GM23248 (cell line): Measurements from ENCODE around the gene EID2B.

ENCODE experiments used
- EZH2 ChIP-seq: fragments of 200-600 bp; sonication (generic); IDR thresholded peaks from 2 replicates; pipeline ENCODE4 v1.6.1; 2018; ENCODE audit warnings: antibody characterized with exemption, mild to moderate bottlenecking; ENCODE audit not compliant: insufficient read depth, poor library complexity, severe bottlenecking
- EZH2phosphoT487 ChIP-seq: fragments of 200-600 bp; sonication (generic); IDR thresholded peaks from 2 replicates; pipeline ENCODE4 v1.6.1; 2018; ENCODE audit warnings: antibody characterized with exemption, moderate library complexity, mild to moderate bottlenecking, low read depth; ENCODE audit not compliant: insufficient read depth

DNA sequence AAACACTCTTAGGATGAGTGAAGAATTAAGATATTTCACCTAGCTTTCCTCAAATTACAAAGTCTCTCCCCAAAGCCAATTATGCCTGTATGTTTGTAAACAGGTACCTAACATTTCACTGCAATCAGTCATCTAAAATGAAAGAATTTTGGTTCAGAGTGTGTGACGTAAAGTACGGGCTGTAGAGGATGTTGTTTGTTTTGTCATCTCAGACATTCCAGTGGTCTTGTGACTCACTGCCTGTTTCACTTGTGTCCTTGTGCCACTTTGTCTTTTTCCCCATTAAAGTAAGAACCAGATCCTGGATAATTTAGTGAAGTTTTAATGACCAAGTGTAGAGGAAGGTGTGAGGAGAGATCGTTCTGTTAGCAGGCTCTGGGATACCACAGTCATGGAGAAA lies 36.0 kb upstream of the EID2B start:
- TF ChIP-seq EZH2phosphoT487, result no peak
- no peak for TF ChIP-seq EZH2
